IPS-18c (cell line): ENCODE data around the gene NOTUM.
A peak's percentile ranks its signal among the peaks of the same experiment; 100 is the strongest.

Experiments
- H3K4me3 ChIP-seq: 2 replicates; pipeline ENCODE4 v1.7.0; 2013; ENCODE audit warnings: low read depth, mild to moderate bottlenecking, low read length, moderate library complexity; ENCODE audit not compliant: insufficient read depth
- H3K9me3 ChIP-seq: one replicate; pipeline ENCODE4 v1.6.1; 2013; ENCODE audit warnings: mild to moderate bottlenecking, low read length, moderate library complexity; ENCODE audit not compliant: control insufficient read depth, insufficient read depth

The NOTUM gene

GRCh38 chr17:81932333-81932983, 28.5 kb downstream of the NOTUM start:
- H3K9me3 ChIP-seq, result no peaks in the 10 kb centered on the region
- no peak overlapping the region for H3K4me3 ChIP-seq

- Histone ChIP-seq H3K4me3 (no peak overlapping the region), H3K9me3 (no peaks in the 10 kb centered on the region)
These were observed 29.2 kb downstream of the NOTUM start for GRCh38 chr17:81931557-81932332.

DNA sequence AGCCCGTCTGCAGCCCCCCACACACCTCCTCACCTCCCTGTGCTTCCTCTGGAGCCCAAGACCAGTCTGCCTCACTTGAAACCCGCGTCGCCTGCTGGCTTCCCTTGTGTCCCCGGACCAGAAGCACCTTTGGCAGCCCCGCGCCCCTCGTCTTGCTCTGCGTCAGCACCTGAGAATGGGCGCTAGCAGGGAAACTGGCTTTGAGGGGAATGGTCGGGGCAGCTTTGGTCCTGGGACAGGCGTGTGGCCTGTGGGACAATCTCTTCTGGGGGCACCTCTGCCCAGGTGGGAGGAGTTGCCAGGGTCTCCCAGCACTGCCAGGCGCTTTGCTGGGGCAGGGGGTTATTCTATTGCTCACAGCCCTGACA, 29.8 kb downstream of the NOTUM start:
- H3K9me3 ChIP-seq, result no peaks in the 10 kb centered on the region
- no peak overlapping the region for H3K4me3 ChIP-seq

DNA sequence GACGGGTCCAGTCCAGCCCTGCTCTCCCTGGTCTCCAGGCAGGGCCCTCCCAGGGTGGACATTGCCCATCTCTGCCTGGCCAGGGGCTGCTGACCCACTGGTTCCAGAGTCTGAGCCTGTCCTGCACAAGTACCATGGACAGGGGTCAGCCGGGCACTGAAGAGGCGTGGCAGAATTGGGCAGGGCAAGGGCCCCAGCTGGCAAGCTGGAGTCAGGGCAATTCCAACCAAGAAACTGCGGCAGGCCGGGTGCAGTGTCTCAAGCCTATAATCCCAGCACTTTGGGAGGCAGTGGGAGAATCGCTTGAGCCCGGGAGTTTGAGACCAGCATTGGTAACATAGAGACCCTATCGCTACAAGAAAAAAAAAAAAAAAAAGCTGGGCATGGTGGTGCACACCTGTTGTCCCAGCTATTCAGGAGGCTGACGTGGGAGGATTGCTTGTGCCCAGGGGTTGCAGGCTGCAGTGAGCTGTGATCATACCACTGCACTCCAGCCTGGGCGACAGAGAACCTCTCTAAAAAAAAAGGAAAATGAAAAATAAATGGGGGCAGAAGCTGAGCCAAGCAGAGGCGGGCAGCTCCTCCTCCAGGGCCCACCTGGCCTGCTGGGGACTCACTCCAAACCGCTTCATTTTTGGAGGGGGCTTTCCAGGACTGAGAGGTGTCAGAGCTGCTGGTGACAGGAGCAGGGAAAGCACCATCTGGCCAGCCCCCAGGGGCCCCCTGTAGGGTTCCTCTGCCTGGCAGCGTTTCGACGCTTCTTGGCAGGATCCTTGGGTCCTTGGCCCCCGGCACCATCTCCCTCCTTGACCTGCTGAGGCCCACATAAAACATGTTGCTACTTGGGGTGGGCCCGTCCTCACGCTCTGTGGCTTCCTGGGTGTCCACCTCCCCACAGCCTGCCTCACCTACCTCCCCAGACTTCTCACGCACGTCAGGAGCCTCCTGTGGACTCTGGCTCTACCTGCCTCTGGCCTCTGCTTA, 30.6 kb downstream of the NOTUM start:
- Histone ChIP-seq H3K4me3 (no peak overlapping the region), H3K9me3 (no peaks in the 10 kb centered on the region)

GRCh38 chr17:81929253-81930141, 31.5 kb downstream of the NOTUM start:
- Histone ChIP-seq H3K9me3 (no peaks in the 10 kb centered on the region), H3K4me3 (peak overlapping the region; percentile 73)

GRCh38 chr17:81928544-81929252, 32.3 kb downstream of the NOTUM start:
- Histone ChIP-seq H3K4me3 (peak overlapping the region; percentile 73), H3K9me3 (no peaks in the 10 kb centered on the region)

GRCh38 chr17:81927653-81928543, 33.1 kb downstream of the NOTUM start, which contains the start of gene MAFG:
Gene MAFG (minus strand): TSS chr17:81927735. CDS start chr17:81923185, 4,550 bp downstream.
- no peaks in the 10 kb centered on the region for H3K9me3 ChIP-seq
- peak within 1 kb of the TSS; percentile 73 for H3K4me3 ChIP-seq

DNA sequence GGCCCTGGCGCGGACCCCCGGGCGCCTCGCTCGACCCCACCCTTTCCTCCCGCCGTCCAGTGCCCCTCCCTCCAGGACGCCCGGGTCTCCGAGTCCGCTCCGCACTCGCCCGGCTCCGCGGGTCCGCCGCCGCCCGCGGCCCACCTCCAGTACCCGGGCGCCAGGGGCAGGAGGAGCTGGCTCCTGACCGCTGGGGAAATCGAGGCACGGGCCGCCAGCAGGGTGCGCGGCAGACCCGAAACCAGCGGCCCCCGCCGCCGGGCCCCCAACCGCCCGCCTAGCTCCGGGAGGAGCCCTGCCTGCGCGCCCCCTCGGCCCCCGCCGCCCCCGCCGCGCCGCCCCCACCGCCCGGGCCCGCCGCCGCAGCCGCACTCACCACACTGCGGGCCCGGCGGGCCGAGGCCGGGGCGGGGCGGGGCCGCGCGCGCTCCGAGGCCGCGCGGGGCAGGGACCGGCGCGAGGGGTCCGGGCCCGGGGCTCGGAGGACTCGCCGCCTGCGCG, 33.8 kb downstream of the NOTUM start:
- no peaks in the 10 kb centered on the region for H3K9me3 ChIP-seq
- peak overlapping the region; percentile 73 for H3K4me3 ChIP-seq

DNA sequence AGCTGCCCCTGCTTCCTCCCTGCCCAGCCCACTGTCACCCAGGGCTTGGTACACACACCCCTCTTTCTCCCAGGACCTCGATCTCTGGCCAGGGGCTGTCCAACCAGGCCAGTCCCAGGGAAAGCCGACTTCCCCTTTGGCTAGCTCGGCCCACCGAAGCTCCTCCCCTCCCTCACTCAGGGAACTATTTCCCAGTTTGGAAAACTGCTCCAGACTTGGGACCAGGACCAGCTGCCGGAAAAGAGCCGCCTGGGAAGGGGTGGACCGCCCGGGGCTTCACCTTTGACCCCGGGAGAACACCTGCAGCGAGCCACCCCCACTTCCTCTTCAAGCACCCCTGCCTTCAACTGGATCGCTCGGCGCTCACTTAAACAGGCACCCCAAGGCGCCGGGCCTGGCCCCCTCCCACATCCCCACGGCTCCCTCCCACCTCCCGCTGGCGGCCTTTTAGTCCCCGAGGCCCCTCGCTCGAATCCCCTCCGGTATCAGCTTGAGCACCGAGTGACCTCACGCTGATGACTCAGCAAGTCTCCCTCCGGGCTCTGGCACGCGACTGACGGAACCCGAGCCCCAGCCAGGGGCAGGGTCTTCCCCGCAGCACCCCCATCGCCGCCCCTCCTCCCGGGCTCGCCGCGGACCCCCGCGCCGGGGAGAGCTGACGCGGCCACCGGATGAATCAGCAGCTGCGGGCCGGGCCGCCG, 34.4 kb downstream of the NOTUM start:
- Histone ChIP-seq H3K4me3 (peak overlapping the region; percentile 66), H3K9me3 (no peaks in the 10 kb centered on the region)

- H3K9me3 ChIP-seq, result no peaks in the 10 kb centered on the region
- peak overlapping the region; percentile 66 for H3K4me3 ChIP-seq
These were observed 35.0 kb downstream of the NOTUM start for GRCh38 chr17:81925860-81926450.

- H3K9me3 ChIP-seq, result no peaks in the 10 kb centered on the region
- H3K4me3 ChIP-seq, result peak overlapping the region; percentile 9; the same call in 1 of the 2 replicates
These were observed 36.1 kb downstream of the NOTUM start for GRCh38 chr17:81924557-81925532.

DNA sequence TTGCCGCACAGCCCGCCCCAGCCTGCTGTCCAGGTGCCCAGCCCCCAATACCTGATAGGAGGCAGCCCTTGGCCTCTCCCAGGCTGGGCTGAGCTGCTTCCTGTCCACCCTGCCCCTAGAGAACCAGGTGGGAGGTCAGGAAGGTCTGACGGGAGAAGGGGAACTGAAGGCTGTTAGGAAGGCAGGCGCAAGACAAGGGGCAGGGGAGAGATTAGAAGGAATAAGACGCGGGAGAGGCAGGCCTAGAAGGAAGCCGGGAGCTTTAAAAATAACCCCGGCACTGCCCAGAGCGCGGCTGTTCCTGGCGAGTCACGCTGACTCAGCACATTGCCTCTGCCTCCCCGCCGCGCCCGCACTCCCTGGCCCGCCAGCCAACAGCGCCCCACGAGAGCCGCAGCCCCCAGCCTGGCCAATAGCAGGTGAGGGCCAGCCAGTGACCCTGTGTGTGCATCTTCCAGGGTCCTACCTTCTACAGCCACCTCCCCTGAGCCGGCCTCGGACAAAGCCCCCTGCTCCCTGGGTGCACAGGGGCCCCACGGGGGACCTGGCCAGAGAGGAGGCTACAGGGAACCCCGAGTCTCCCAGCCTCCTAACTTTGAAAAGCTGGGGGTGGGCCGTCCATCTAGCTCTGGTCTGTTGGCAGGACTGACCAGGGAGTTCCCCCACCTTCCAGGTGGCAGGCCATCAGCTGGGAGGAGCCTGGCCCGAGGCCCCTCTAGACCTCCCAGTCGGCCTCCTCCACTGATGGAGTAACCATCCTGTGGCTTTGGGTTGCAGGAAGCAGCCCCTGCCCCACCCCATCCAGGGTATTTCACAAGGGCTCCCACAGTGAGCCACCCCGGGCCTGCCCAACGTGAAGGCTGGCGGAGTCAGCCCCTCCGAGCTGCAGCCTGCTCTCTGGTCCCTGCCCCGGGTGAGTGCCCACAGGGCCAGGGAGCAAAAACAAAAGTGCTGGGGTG, 37.4 kb downstream of the NOTUM start:
- Histone ChIP-seq H3K9me3 (no peaks in the 10 kb centered on the region), H3K4me3 (peak overlapping the region; percentile 28; the same call in 1 of the 2 replicates)
